ENCODE measurements around the gene TJAP1. TPM values are rescaled to one million over a fixed set of nuclear protein-coding genes. Genes with fewer than 3 reads are reported as not detected.
A peak's percentile ranks its signal among the peaks of the same experiment; 100 is the strongest.

Gene TJAP1
- polyA plus RNA-seq, 1 donor (not counting 4 experiments of a cell fraction or from before 2014, with no cell fraction given) = 23.3 TPM

GRCh38 chr6:43516367-43516696 is 39.0 kb downstream of the TJAP1 start:
- Histone ChIP-seq H3K4me2 (ENCODE audit: control insufficient read depth, extremely low read depth, insufficient read depth, low read depth, low read length) (peak overlapping the region; percentile 98), H4K20me1 (ENCODE audit: control insufficient read depth, extremely low read depth, insufficient read depth, low read length) (peaks cover 8% of the 10 kb centered on the region), H3K9me3 (ENCODE audit: control insufficient read depth, low read depth, low read length) (no peaks in the 10 kb centered on the region), H3K27ac (ENCODE audit: control insufficient read depth, insufficient read depth, low read length) (peak overlapping the region; percentile 92), H3K4me1 (ENCODE audit: control insufficient read depth, extremely low read depth, insufficient read depth, low read length) (peaks cover 28% of the 10 kb centered on the region), H3K36me3 (ENCODE audit: control insufficient read depth in 2 of 2, extremely low read depth in 1 of 2, insufficient read depth in 2 of 2, low read length in 2 of 2) (peaks cover 36 to 58% of the 10 kb centered on the region in 2 experiments), H2AFZ (ENCODE audit: control insufficient read depth, low read length) (peak overlapping the region; percentile 75), H3K4me3 (ENCODE audit: control insufficient read depth in 2 of 3, extremely low read depth in 1 of 3, insufficient read depth in 2 of 3, low read depth in 1 of 3, low read length in 3 of 3) (peak overlapping the region; percentile 75 to 89 (median 86)), H3K9ac (ENCODE audit: control insufficient read depth, extremely low read depth, insufficient read depth, low read length) (peak overlapping the region; percentile 97), H3K79me2 (ENCODE audit: control insufficient read depth, insufficient read depth, low read length) (peaks cover 60% of the 10 kb centered on the region), H3K27me3 (ENCODE audit: control insufficient read depth, extremely low read depth, insufficient read depth, low read length) (no peaks in the 10 kb centered on the region), H3K9me1 (ENCODE audit: control insufficient read depth, extremely low read depth, insufficient read depth, low read length) (peaks cover 8% of the 10 kb centered on the region)
- DNase-seq (ENCODE audit: low read depth, low spot score) = no peak
- FAIRE-seq = no peak
- TF ChIP-seq, protein P1, sequence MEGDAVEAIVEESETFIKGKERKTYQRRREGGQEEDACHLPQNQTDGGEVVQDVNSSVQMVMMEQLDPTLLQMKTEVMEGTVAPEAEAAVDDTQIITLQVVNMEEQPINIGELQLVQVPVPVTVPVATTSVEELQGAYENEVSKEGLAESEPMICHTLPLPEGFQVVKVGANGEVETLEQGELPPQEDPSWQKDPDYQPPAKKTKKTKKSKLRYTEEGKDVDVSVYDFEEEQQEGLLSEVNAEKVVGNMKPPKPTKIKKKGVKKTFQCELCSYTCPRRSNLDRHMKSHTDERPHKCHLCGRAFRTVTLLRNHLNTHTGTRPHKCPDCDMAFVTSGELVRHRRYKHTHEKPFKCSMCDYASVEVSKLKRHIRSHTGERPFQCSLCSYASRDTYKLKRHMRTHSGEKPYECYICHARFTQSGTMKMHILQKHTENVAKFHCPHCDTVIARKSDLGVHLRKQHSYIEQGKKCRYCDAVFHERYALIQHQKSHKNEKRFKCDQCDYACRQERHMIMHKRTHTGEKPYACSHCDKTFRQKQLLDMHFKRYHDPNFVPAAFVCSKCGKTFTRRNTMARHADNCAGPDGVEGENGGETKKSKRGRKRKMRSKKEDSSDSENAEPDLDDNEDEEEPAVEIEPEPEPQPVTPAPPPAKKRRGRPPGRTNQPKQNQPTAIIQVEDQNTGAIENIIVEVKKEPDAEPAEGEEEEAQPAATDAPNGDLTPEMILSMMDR (optimal IDR thresholded peaks at IDR 0.05 in 1 of 3, IDR thresholded peaks at IDR 0.05 in 1 of 3, conservative IDR thresholded peaks at IDR 0.05 in 1 of 3; ENCODE audit: extremely low read depth in 1 of 3, insufficient read depth in 2 of 3, low read length in 3 of 3) = no peak
- no peak for TF ChIP-seq EZH2 (IDR thresholded peaks at IDR 0.05; ENCODE audit: low read length)
- dilution Hi-C loops (cut with MboI; ENCODE audit: extremely low pct_ligation_motif_present, low sequenced_read_pairs) = no loop called here

GRCh38 chr6:43516697-43517504 is 39.5 kb downstream of the TJAP1 start, which contains the start of the genes POLR1C and YIPF3:
POLR1C (plus strand) TSS chr6:43517089; CDS start chr6:43517110, 21 bp downstream.
YIPF3 (minus strand) TSS chr6:43516926; CDS start chr6:43516807, 119 bp downstream.
- peak within 1 kb of the TSS; percentile 92 for H3K27ac ChIP-seq (ENCODE audit: control insufficient read depth, insufficient read depth, low read length)
- peak; percentile 61 for FAIRE-seq
- H3K79me2 ChIP-seq (ENCODE audit: control insufficient read depth, insufficient read depth, low read length) = peaks cover 60% of the 10 kb centered on the region

More at GRCh38 chr6:43516697-43517504, 39.5 kb downstream of the TJAP1 start, which contains the start of the genes POLR1C and YIPF3:
- Histone ChIP-seq H3K4me1 (ENCODE audit: control insufficient read depth, extremely low read depth, insufficient read depth, low read length) (peaks cover 28% of the 10 kb centered on the region), H2AFZ (ENCODE audit: control insufficient read depth, low read length) (peak within 1 kb of the TSS; percentile 82), H3K9me3 (ENCODE audit: control insufficient read depth, low read depth, low read length) (no peaks in the 10 kb centered on the region), H3K9me1 (ENCODE audit: control insufficient read depth, extremely low read depth, insufficient read depth, low read length) (peaks cover 8% of the 10 kb centered on the region), H3K9ac (ENCODE audit: control insufficient read depth, extremely low read depth, insufficient read depth, low read length) (peak within 1 kb of the TSS; percentile 97), H3K36me3 (ENCODE audit: control insufficient read depth in 2 of 2, extremely low read depth in 1 of 2, insufficient read depth in 2 of 2, low read length in 2 of 2) (peaks cover 37 to 58% of the 10 kb centered on the region in 2 experiments), H3K4me3 (ENCODE audit: control insufficient read depth in 2 of 3, extremely low read depth in 1 of 3, insufficient read depth in 2 of 3, low read depth in 1 of 3, low read length in 3 of 3) (peak within 1 kb of the TSS; percentile 75 to 89 (median 86)), H4K20me1 (ENCODE audit: control insufficient read depth, extremely low read depth, insufficient read depth, low read length) (peaks cover 8% of the 10 kb centered on the region), H3K27me3 (ENCODE audit: control insufficient read depth, extremely low read depth, insufficient read depth, low read length) (no peaks in the 10 kb centered on the region), H3K4me2 (ENCODE audit: control insufficient read depth, extremely low read depth, insufficient read depth, low read depth, low read length) (peak within 1 kb of the TSS; percentile 98)
- TF ChIP-seq, protein P1 (optimal IDR thresholded peaks at IDR 0.05 in 1 of 3, IDR thresholded peaks at IDR 0.05 in 1 of 3, conservative IDR thresholded peaks at IDR 0.05 in 1 of 3; ENCODE audit: extremely low read depth in 1 of 3, insufficient read depth in 2 of 3, low read length in 3 of 3) = no peak
- TF ChIP-seq EZH2 (IDR thresholded peaks at IDR 0.05; ENCODE audit: low read length) = no peak
- DNase-seq (ENCODE audit: low read depth, low spot score) = peak; percentile 81
- dilution Hi-C loops (cut with MboI; ENCODE audit: extremely low pct_ligation_motif_present, low sequenced_read_pairs) = no loop called here

All from keratinocyte (primary cell).